NCI-H2171 (cell line): ENCODE measurements around the gene MUC5AC.
"Not testable (repeated sequence)": the region's sequence is repeated elsewhere in the genome, so short reads cannot be mapped to it uniquely, and the experiment has no call there.

Experiments used
- DNase-seq: peaks from one replicate; lab custom pipeline; 2025; lab: John Stamatoyannopoulos, UW

The MUC5AC gene

GRCh38 chr11:1208394-1209261 lies 50.9 kb downstream of the MUC5AC start:
- no peak for DNase-seq

- DNase-seq, result no peak
These were observed 51.8 kb downstream of the MUC5AC start for GRCh38 chr11:1209371-1210057.

DNA sequence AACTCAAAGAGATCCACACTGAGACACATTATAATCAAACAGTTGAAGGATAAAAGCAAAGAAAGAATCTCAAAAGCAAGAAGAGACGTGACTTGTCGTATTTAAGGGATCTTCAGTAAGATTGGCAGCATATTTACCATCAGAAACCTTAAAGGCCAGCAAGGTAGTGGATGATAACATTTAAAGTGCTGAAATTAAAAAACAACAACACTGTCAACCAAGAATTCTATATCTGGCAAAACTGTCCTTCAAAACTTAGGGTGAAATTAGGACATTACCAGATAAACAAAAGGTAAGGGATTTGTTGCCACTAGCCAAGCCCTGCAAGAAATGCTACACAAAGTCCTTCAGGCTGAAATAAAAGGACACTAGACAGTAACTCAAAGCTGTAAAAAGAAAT lies 54.1 kb downstream of the MUC5AC start:
- no peak for DNase-seq

DNA sequence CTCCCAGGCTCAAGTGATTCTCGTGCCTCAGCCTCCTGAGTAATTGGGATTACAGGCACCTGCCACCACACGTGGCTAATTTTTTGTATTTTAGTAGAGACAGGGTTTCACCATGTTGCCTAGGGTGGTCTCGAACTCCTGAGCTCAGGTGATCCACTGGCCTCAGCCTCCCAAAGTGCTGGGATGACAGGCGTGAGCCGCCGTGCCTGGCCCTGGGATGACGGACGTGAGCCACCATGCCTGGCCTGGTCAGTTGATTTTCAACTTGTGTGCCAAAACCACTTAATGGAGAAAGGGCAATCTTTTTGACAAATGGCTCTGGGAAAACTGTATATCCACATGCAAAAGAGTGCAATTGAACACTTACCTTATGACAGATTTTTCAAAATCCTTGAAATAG lies 58.1 kb downstream of the MUC5AC start:
- not testable (repeated sequence) for DNase-seq

DNA sequence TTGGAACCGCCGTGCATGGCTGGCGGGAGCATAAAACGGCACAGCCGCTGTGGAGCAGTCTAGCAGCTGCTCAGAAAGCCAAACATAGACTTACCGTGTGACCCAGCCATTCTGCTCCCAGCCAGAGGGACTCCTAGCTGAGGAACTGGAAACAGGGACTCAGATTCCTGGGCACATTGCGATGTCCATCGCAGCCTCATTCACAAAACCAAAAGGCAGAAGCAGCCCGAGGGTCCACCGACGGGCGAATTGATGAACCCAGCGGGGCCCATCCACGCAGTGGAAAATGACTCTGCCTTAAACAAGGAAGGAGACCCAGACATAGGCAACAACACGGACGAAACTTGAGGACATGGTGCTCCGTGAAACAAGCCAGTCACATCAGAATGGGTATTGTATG lies 59.4 kb downstream of the MUC5AC start:
- DNase-seq, result no peak

- no peak for DNase-seq
These were observed 60.6 kb downstream of the MUC5AC start for GRCh38 chr11:1218256-1218787.

- no peak for DNase-seq
These were observed 61.2 kb downstream of the MUC5AC start for GRCh38 chr11:1218788-1219445.

GRCh38 chr11:1219446-1219833 lies 61.7 kb downstream of the MUC5AC start:
- no peak for DNase-seq

GRCh38 chr11:1219834-1220815 lies 62.4 kb downstream of the MUC5AC start:
- no peak for DNase-seq

- DNase-seq, result peak; percentile 5
These were observed 63.4 kb downstream of the MUC5AC start for GRCh38 chr11:1220941-1221721.

GRCh38 chr11:1221848-1222311 lies 64.1 kb downstream of the MUC5AC start:
- DNase-seq, result no peak

- DNase-seq, result no peak
These were observed 65.0 kb downstream of the MUC5AC start, which contains the start of gene MUC5B for GRCh38 chr11:1222491-1223345. Gene MUC5B, plus strand, starts transcription at chr11:1223066. Its CDS starts 58 bp downstream, at chr11:1223124.

DNA sequence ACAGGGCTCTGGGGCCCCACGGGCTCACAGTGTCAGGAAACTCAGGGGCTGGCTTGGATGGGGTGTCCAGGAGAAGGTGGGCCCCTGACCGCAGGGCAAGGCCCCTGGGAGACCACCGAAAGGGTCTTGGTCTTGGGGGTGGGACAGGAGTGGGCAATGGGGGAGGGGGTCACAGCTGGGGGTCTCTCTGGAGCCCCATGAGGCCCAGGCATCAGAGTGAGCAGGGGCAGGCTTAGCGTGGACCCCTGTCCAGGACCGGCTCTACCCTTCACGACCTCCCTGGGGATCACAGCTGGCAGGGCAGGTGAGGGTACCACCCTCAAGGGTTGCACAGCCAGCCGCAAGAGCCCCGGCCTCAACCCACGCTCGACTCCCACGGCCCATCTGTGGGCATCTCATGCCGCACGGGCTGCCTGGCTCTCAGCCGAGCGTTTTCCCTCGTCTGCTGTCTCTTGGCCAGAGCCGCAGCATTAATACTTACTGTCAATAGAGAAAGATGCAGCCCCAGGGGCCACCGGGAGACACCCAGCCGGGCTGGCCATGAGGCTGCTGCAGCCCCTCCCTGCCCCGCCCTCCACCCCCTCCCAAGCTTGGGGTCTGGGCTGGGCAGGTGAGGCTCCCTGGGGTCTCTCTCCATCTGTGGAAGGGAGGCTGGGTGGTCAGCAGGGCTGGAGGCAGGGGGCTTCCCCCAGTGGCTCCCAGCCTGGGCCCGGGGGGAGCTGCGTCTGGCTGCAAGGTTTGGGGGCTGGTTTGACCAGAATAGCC lies 65.8 kb downstream of the MUC5AC start:
- no peak for DNase-seq

DNA sequence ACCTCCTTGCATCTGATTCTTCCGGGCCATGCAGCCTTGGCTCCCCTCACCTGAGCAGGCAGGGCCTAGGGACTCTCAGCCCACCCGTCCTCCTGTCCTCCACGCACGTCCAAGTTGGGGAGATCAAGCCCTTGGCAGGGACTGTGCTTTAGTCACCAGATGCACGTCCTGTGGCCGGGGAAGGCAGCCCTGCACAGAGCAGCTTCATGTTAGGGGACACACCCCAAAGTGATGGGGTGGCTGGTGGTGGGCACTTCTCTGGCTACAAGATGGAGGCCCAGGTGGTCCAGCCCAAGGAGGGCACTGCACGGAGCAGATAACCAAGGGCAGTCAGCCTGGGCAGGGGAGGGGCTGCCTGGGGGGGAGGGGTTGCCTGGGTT lies 66.3 kb downstream of the MUC5AC start:
- no peak for DNase-seq

DNA sequence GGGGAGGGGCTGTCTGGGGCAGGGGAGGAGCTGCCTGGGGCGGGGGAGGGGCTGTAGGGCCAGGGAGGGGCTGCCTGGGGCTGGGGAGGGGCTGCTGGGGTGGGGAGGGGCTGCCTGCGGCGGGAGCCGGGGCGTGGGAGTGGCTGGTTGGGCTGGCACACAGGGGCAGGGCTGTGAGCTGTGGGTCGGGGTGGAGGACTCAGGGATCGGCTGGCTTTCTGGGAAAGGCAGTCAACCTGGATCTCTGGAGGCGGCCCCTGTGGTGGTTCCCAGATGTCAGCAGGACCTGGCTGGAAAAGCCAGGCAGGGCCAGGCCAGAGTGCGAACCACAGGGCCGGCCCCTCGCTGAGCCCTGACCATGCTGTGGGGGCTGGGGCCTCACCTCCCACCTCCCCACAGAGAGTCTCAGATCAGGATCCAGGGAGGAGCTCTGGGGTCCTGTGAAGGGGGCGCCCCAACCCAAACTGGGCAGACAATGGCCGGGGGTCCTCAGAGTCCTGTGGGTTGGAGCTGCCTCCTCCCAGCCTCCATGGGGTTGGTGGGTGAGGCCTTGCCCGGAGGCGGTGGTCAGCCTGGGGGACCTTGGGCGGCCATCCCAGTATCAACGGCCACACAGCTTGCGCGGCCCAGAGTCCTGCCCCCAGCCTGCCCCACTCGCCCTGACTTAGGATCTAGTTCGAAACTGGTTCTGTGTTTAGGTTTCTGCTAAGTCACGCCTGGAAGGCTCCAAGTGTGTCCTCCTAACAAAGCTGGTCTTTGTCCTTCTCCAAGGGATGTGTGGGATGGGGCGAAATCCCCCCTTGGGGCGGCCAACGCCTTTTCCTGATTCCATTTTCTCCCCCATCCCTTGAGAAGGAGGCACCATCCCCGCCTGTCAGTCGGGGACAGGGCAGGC lies 67.0 kb downstream of the MUC5AC start:
- no peak for DNase-seq

- no peak for DNase-seq
These were observed 67.9 kb downstream of the MUC5AC start for GRCh38 chr11:1225386-1226225.
